ENCODE measurements around the gene CLEC11A.

DNA sequence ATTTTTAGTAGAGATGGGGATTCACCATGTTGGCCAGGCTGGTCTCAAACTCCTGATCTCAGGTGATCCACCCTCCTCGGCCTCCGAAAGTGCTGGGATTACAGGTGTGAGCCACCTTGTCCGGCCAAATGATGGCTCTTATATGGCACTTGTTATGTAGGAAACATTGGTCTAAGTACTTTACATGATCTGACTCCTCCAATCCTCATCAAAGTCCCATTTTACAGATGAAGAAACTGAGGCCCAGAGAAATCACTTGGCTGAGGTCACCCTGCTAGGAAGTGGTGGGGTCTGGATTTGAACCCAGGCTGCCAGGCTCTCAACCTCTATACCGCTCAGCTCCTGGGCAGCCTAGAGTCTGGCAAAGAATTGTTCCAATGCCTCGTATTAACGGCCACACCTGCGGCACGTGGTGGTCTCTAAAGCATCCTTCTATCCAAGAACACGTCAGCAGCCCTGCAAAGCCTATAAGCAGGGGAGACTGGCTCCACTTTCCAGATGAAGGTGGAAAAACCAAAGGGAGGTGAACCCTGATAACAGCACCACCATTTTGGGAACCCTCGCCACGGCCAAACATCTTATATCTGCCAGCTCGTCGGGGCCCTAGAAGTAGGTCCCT lies 21.7 kb upstream of the CLEC11A start:
- TF ChIP-seq FOXK2 (IDR thresholded peaks at IDR 0.05) (no peak), SP1 (IDR thresholded peaks at IDR 0.05) (no peak), FOXA1 (IDR thresholded peaks at IDR 0.05) (no peak), LEF1 (IDR thresholded peaks at IDR 0.05; ENCODE audit: borderline replicate concordance) (no peak), ELF4 (IDR thresholded peaks at IDR 0.05) (no peak), BHLHE40 (IDR thresholded peaks at IDR 0.05; ENCODE audit: borderline replicate concordance) (no peak), ARNT (IDR thresholded peaks at IDR 0.05) (no peak), CTBP1 (IDR thresholded peaks at IDR 0.05; ENCODE audit: borderline replicate concordance) (no peak), ZNF384 (IDR thresholded peaks at IDR 0.05) (no peak)

Measured in HEK293T (cell line).